ENCODE results near the gene GNAT2.
A peak's percentile ranks its signal among the peaks of the same experiment; 100 is the strongest.

Gene GNAT2

GRCh38 chr1:109635862-109636200 lies 16.4 kb upstream of the GNAT2 start:
- Mint-ChIP-seq H3K36me3 (ENCODE audit: low read depth) (peaks cover 17% of the 10 kb centered on the region), H3K9me3 (no peaks in the 10 kb centered on the region), H3K27ac (peak overlapping the region; percentile 11), H3K4me3 (no peak overlapping the region), H3K4me1 (ENCODE audit: low read depth) (peaks cover 27% of the 10 kb centered on the region), H3K27me3 (no peaks in the 10 kb centered on the region)
- no peak for DNase-seq

GRCh38 chr1:109634771-109635750 lies 15.6 kb upstream of the GNAT2 start:
- Mint-ChIP-seq H3K27me3 (no peaks in the 10 kb centered on the region), H3K27ac (peak overlapping the region; percentile 40), H3K4me1 (ENCODE audit: low read depth) (peaks cover 20% of the 10 kb centered on the region), H3K36me3 (ENCODE audit: low read depth) (peaks cover 23% of the 10 kb centered on the region), H3K9me3 (no peaks in the 10 kb centered on the region), H3K4me3 (no peak overlapping the region)
- DNase-seq, result no peak

- peaks cover 30% of the 10 kb centered on the region for H3K36me3 Mint-ChIP-seq (ENCODE audit: low read depth)
- H3K4me1 Mint-ChIP-seq (ENCODE audit: low read depth), result peaks cover 20% of the 10 kb centered on the region
These were observed 14.9 kb upstream of the GNAT2 start for GRCh38 chr1:109634292-109634691.

GRCh38 chr1:109632671-109633346 lies 13.4 kb upstream of the GNAT2 start:
- peaks cover 24% of the 10 kb centered on the region for H3K4me1 Mint-ChIP-seq (ENCODE audit: low read depth)
- H3K9me3 Mint-ChIP-seq, result no peaks in the 10 kb centered on the region
- peak; percentile 29 for DNase-seq
- H3K27ac Mint-ChIP-seq, result peak overlapping the region; percentile 66
- no peak overlapping the region for H3K4me3 Mint-ChIP-seq
- no peaks in the 10 kb centered on the region for H3K27me3 Mint-ChIP-seq
- peaks cover 45% of the 10 kb centered on the region for H3K36me3 Mint-ChIP-seq (ENCODE audit: low read depth)

More at GRCh38 chr1:109634292-109634691, 14.9 kb upstream of the GNAT2 start:
- no peak for DNase-seq
- no peak overlapping the region for H3K4me3 Mint-ChIP-seq
- H3K27me3 Mint-ChIP-seq, result no peaks in the 10 kb centered on the region
- no peaks in the 10 kb centered on the region for H3K9me3 Mint-ChIP-seq
- peak overlapping the region; percentile 35 for H3K27ac Mint-ChIP-seq

- no peak for DNase-seq
- peak overlapping the region; percentile 9 for H3K27ac Mint-ChIP-seq
- no peaks in the 10 kb centered on the region for H3K9me3 Mint-ChIP-seq
- H3K27me3 Mint-ChIP-seq, result no peaks in the 10 kb centered on the region
- H3K4me3 Mint-ChIP-seq, result no peak overlapping the region
- H3K36me3 Mint-ChIP-seq (ENCODE audit: low read depth), result peaks cover 55% of the 10 kb centered on the region
- peaks cover 24% of the 10 kb centered on the region for H3K4me1 Mint-ChIP-seq (ENCODE audit: low read depth)
These were observed 12.4 kb upstream of the GNAT2 start for GRCh38 chr1:109631513-109632505.

GRCh38 chr1:109630898-109631512 lies 11.6 kb upstream of the GNAT2 start:
- Mint-ChIP-seq H3K9me3 (no peaks in the 10 kb centered on the region), H3K27ac (no peak overlapping the region), H3K4me1 (ENCODE audit: low read depth) (peaks cover 24% of the 10 kb centered on the region), H3K27me3 (no peaks in the 10 kb centered on the region), H3K4me3 (no peak overlapping the region), H3K36me3 (ENCODE audit: low read depth) (peaks cover 63% of the 10 kb centered on the region)
- no peak for DNase-seq

GRCh38 chr1:109630081-109630897 lies 10.9 kb upstream of the GNAT2 start:
- no peak overlapping the region for H3K27ac Mint-ChIP-seq
- no peak overlapping the region for H3K4me3 Mint-ChIP-seq
- DNase-seq, result peak; percentile 62

GRCh38 chr1:109629372-109630030 lies 10.1 kb upstream of the GNAT2 start:
- Mint-ChIP-seq H3K9me3 (no peaks in the 10 kb centered on the region), H3K4me3 (no peak overlapping the region), H3K4me1 (ENCODE audit: low read depth) (peaks cover 14% of the 10 kb centered on the region), H3K27ac (peak overlapping the region; percentile 24), H3K27me3 (no peaks in the 10 kb centered on the region), H3K36me3 (ENCODE audit: low read depth) (peaks cover 72% of the 10 kb centered on the region)
- no peak for DNase-seq

More at GRCh38 chr1:109630081-109630897, 10.9 kb upstream of the GNAT2 start:
- Mint-ChIP-seq H3K9me3 (no peaks in the 10 kb centered on the region), H3K4me1 (ENCODE audit: low read depth) (peaks cover 18% of the 10 kb centered on the region), H3K36me3 (ENCODE audit: low read depth) (peaks cover 70% of the 10 kb centered on the region), H3K27me3 (no peaks in the 10 kb centered on the region)

- Mint-ChIP-seq H3K36me3 (ENCODE audit: low read depth) (peaks cover 72% of the 10 kb centered on the region), H3K4me1 (ENCODE audit: low read depth) (peaks cover 18% of the 10 kb centered on the region), H3K27me3 (no peaks in the 10 kb centered on the region), H3K9me3 (no peaks in the 10 kb centered on the region), H3K4me3 (no peak overlapping the region), H3K27ac (peak overlapping the region; percentile 35)
- no peak for DNase-seq
These were observed 9.3 kb upstream of the GNAT2 start for GRCh38 chr1:109628540-109629321.

GRCh38 chr1:109627692-109628399 lies 8.4 kb upstream of the GNAT2 start:
- Mint-ChIP-seq H3K36me3 (ENCODE audit: low read depth) (peaks cover 69% of the 10 kb centered on the region), H3K4me3 (no peak overlapping the region), H3K27ac (peak overlapping the region; percentile 50), H3K4me1 (ENCODE audit: low read depth) (peaks cover 27% of the 10 kb centered on the region), H3K9me3 (no peaks in the 10 kb centered on the region), H3K27me3 (no peaks in the 10 kb centered on the region)
- DNase-seq, result no peak

- Mint-ChIP-seq H3K27me3 (no peaks in the 10 kb centered on the region), H3K27ac (peak overlapping the region; percentile 56), H3K36me3 (ENCODE audit: low read depth) (peaks cover 73% of the 10 kb centered on the region)
These were observed 7.4 kb upstream of the GNAT2 start for GRCh38 chr1:109626682-109627408.

More at GRCh38 chr1:109626682-109627408, 7.4 kb upstream of the GNAT2 start:
- H3K4me1 Mint-ChIP-seq (ENCODE audit: low read depth), result peaks cover 37% of the 10 kb centered on the region
- no peak for DNase-seq
- H3K4me3 Mint-ChIP-seq, result no peak overlapping the region
- H3K9me3 Mint-ChIP-seq, result no peaks in the 10 kb centered on the region
